Fibroblast of pulmonary artery (primary cell): ENCODE measurements around the gene MAP3K21.

ENCODE experiments used
- DNase-seq: peaks from one replicate; pipeline ENCODE4 v3.0.0-alpha.2; 2010; ENCODE audit warnings: low read depth
- H3K4me3 ChIP-seq: replicated peaks from 2 replicates; pipeline ENCODE4 v1.5.1; 2011; ENCODE audit warnings: low read depth, mild to moderate bottlenecking, control low read depth, low read length, moderate library complexity
- CTCF ChIP-seq: IDR thresholded peaks from 2 replicates; pipeline ENCODE4 v1.5.1; 2011; ENCODE audit warnings: mild to moderate bottlenecking, control low read depth, low read length, inconsistent platforms; ENCODE audit errors: missing control alignments

Gene MAP3K21

GRCh38 chr1:233334092-233334491 lies 6.6 kb downstream of the MAP3K21 start:
- no peak overlapping the region for H3K4me3 ChIP-seq
- TF ChIP-seq CTCF, result no peak
- no peak for DNase-seq

GRCh38 chr1:233336554-233337456 lies 9.3 kb downstream of the MAP3K21 start:
- no peak for TF ChIP-seq CTCF
- H3K4me3 ChIP-seq, result no peak overlapping the region

GRCh38 chr1:233337505-233337904 lies 10.0 kb downstream of the MAP3K21 start:
- no peak for TF ChIP-seq CTCF
- no peak for DNase-seq
- H3K4me3 ChIP-seq, result no peak overlapping the region

More at GRCh38 chr1:233336554-233337456, 9.3 kb downstream of the MAP3K21 start:
- no peak for DNase-seq

GRCh38 chr1:233338102-233338501 lies 10.6 kb downstream of the MAP3K21 start:
- TF ChIP-seq CTCF, result no peak
- DNase-seq, result no peak
- no peak overlapping the region for H3K4me3 ChIP-seq

- TF ChIP-seq CTCF, result no peak
- no peak for DNase-seq
- no peak overlapping the region for H3K4me3 ChIP-seq
Measured at GRCh38 chr1:233340031-233340555, 12.6 kb downstream of the MAP3K21 start.

GRCh38 chr1:233340966-233341516 lies 13.5 kb downstream of the MAP3K21 start:
- TF ChIP-seq CTCF, result no peak
- H3K4me3 ChIP-seq, result no peak overlapping the region
- no peak for DNase-seq
